HG02759 (cell line): Measurements from ENCODE around the gene TLL1.

Source experiments
- ATAC-seq: cut with Tn5 transposase; IDR thresholded peaks from one replicate; pipeline ENCODE4 v1.9.1; 2021; ENCODE audit warnings: mild to moderate bottlenecking, moderate library complexity; ENCODE audit not compliant: unreplicated experiment

The TLL1 gene

GRCh38 chr4:165872461-165873297 is at the start of gene TLL1:
Gene TLL1, plus strand, starts transcription at chr4:165873237. Its CDS starts 668 bp downstream, at chr4:165873905.
- no peak for ATAC-seq

GRCh38 chr4:165826166-165826565 is 46.9 kb upstream of the TLL1 start:
- no peak for ATAC-seq

- ATAC-seq, result no peak
Observed at GRCh38 chr4:165827018-165827417, 46.0 kb upstream of the TLL1 start.

GRCh38 chr4:165828928-165829327 is 44.1 kb upstream of the TLL1 start:
- ATAC-seq, result no peak

- ATAC-seq, result no peak
Observed at GRCh38 chr4:165834116-165834515, 38.9 kb upstream of the TLL1 start.

GRCh38 chr4:165838575-165838974 is 34.5 kb upstream of the TLL1 start:
- no peak for ATAC-seq

- ATAC-seq, result no peak
Observed at GRCh38 chr4:165839615-165840333, 33.3 kb upstream of the TLL1 start.

GRCh38 chr4:165842684-165843083 is 30.4 kb upstream of the TLL1 start:
- ATAC-seq, result no peak

GRCh38 chr4:165844161-165844560 is 28.9 kb upstream of the TLL1 start:
- ATAC-seq, result no peak

GRCh38 chr4:165851256-165851655 is 21.8 kb upstream of the TLL1 start:
- no peak for ATAC-seq

- no peak for ATAC-seq
Observed at GRCh38 chr4:165855191-165855590, 17.8 kb upstream of the TLL1 start.

GRCh38 chr4:165861363-165861762 is 11.7 kb upstream of the TLL1 start:
- no peak for ATAC-seq

GRCh38 chr4:165864271-165864670 is 8.8 kb upstream of the TLL1 start:
- no peak for ATAC-seq

GRCh38 chr4:165866019-165866650 is 6.9 kb upstream of the TLL1 start:
- no peak for ATAC-seq

- ATAC-seq, result no peak
Observed at GRCh38 chr4:165867961-165868360, 5.1 kb upstream of the TLL1 start.

GRCh38 chr4:165873298-165874071 is 448 bp downstream of the TLL1 start:
- peak; percentile 44 for ATAC-seq

GRCh38 chr4:165874072-165874790 is 1.2 kb downstream of the TLL1 start:
- ATAC-seq, result no peak

- no peak for ATAC-seq
Observed at GRCh38 chr4:165874791-165875371, 1.8 kb downstream of the TLL1 start.

GRCh38 chr4:165875446-165875845 is 2.4 kb downstream of the TLL1 start:
- ATAC-seq, result no peak

GRCh38 chr4:165877286-165877685 is 4.2 kb downstream of the TLL1 start:
- no peak for ATAC-seq
